NCI-H2227 (cell line): ENCODE measurements around the gene DEDD2.
A peak's percentile ranks its signal among the peaks of the same experiment; 100 is the strongest.

Experiments used
- DNase-seq: peaks from one replicate; lab custom pipeline; 2025; ENCODE audit not compliant: unreplicated experiment; lab: John Stamatoyannopoulos, UW

DEDD2 gene

GRCh38 chr19:42199440-42200115 is 17.9 kb downstream of the DEDD2 start:
- no peak for DNase-seq

GRCh38 chr19:42198676-42199439 is 18.6 kb downstream of the DEDD2 start:
- DNase-seq = no peak

- DNase-seq = no peak
These were observed 20.1 kb downstream of the DEDD2 start for GRCh38 chr19:42197375-42197817.

GRCh38 chr19:42196011-42197001 is 21.2 kb downstream of the DEDD2 start:
- no peak for DNase-seq

GRCh38 chr19:42193706-42194105 is 23.8 kb downstream of the DEDD2 start:
- DNase-seq = no peak

- no peak for DNase-seq
These were observed 24.2 kb downstream of the DEDD2 start for GRCh38 chr19:42193294-42193693.

- DNase-seq = no peak
These were observed 25.6 kb downstream of the DEDD2 start for GRCh38 chr19:42191855-42192254.

- DNase-seq = no peak
These were observed 26.1 kb downstream of the DEDD2 start for GRCh38 chr19:42191330-42191729.

GRCh38 chr19:42189133-42189532 is 28.3 kb downstream of the DEDD2 start:
- no peak for DNase-seq

GRCh38 chr19:42188665-42189064 is 28.8 kb downstream of the DEDD2 start:
- no peak for DNase-seq

GRCh38 chr19:42185277-42185676 is 32.2 kb downstream of the DEDD2 start:
- no peak for DNase-seq

GRCh38 chr19:42184401-42184861 is 33.0 kb downstream of the DEDD2 start:
- peak; percentile 98 for DNase-seq

- DNase-seq = peak; percentile 87
These were observed 38.4 kb downstream of the DEDD2 start for GRCh38 chr19:42178791-42179674.

- DNase-seq = no peak
These were observed 39.8 kb downstream of the DEDD2 start for GRCh38 chr19:42177686-42178019.

GRCh38 chr19:42176990-42177685 is 40.3 kb downstream of the DEDD2 start:
- peak; percentile 100 for DNase-seq

- DNase-seq = no peak
These were observed 40.9 kb downstream of the DEDD2 start for GRCh38 chr19:42176649-42176989.

GRCh38 chr19:42175952-42176648 is 41.4 kb downstream of the DEDD2 start:
- peak; percentile 67 for DNase-seq

GRCh38 chr19:42174958-42175734 is 42.3 kb downstream of the DEDD2 start:
- peak; percentile 87 for DNase-seq
